Ascending aorta (tissue), 2 donors: ENCODE measurements around the gene CNN2. TPM values are rescaled to one million over a fixed set of nuclear protein-coding genes. Genes with fewer than 3 reads are reported as not detected.

Source experiments
- DNase-seq, 2 donors: peaks; one replicate each; pipeline ENCODE4 v3.0.0-alpha.2; 2019; ENCODE audit warnings: low spot score in 2 of 2
- H3K27ac ChIP-seq, 2 donors: fragments of 200-600 bp; sonication (generic); one replicate each; pipeline ENCODE4 v1.5.1; 2016 to 2017; ENCODE audit warnings: mild to moderate bottlenecking in 1 of 2
- H3K27me3 ChIP-seq: fragments of 200-600 bp; sonication (generic); one replicate; pipeline ENCODE4 v1.5.1; 2017
- H3K36me3 ChIP-seq, 2 donors: fragments of 200-600 bp; sonication (generic); one replicate each; pipeline ENCODE4 v1.5.1; 2016
- H3K4me1 ChIP-seq, 2 donors: fragments of 200-600 bp; sonication (generic); one replicate each; pipeline ENCODE4 v1.5.1; 2016 to 2017; ENCODE audit warnings: mild to moderate bottlenecking in 1 of 2
- H3K4me3 ChIP-seq, 2 donors: fragments of 200-600 bp; sonication (generic); one replicate each; pipeline ENCODE4 v1.5.1; 2016 to 2017; ENCODE audit warnings: mild to moderate bottlenecking in 1 of 2
- H3K9me3 ChIP-seq, 2 donors: fragments of 200-600 bp; sonication (generic); one replicate each; pipeline ENCODE4 v1.5.1; 2016
- intact Hi-C: fragments of 100-400 bp; cut with DNase I; formaldehyde crosslinking; loops from one replicate; pipeline ENCODE4 v1.15.1; 2023
- total RNA-seq: library from RNA; depleted of rRNA; stranded (reverse); fragments of >200 nt; gene quantifications from one replicate; pipeline ENCODE4 v1.1.0, GENCODE V29; 2016
- TF ChIP-seq, protein P1 (sequence below), 3 experiments: fragments of 200-600 bp in 2 of 3; fragments of 450-650 bp in 1 of 3; sonication (generic) in 2 of 3; IDR thresholded peaks; one replicate each; pipeline ENCODE4 v1.5.1; 2016 to 2019; ENCODE audit warnings: antibody characterized with exemption in 3 of 3, mild to moderate bottlenecking in 1 of 3, moderate library complexity in 1 of 3

The CNN2 gene
- 79.1 TPM for total RNA-seq

GRCh38 chr19:1025960-1026782 lies at the start of gene CNN2:
TSS of gene CNN2 (plus strand) at chr19:1026608. CDS start at chr19:1026662, 54 bp downstream.
- TF ChIP-seq, protein P1, sequence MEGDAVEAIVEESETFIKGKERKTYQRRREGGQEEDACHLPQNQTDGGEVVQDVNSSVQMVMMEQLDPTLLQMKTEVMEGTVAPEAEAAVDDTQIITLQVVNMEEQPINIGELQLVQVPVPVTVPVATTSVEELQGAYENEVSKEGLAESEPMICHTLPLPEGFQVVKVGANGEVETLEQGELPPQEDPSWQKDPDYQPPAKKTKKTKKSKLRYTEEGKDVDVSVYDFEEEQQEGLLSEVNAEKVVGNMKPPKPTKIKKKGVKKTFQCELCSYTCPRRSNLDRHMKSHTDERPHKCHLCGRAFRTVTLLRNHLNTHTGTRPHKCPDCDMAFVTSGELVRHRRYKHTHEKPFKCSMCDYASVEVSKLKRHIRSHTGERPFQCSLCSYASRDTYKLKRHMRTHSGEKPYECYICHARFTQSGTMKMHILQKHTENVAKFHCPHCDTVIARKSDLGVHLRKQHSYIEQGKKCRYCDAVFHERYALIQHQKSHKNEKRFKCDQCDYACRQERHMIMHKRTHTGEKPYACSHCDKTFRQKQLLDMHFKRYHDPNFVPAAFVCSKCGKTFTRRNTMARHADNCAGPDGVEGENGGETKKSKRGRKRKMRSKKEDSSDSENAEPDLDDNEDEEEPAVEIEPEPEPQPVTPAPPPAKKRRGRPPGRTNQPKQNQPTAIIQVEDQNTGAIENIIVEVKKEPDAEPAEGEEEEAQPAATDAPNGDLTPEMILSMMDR (IDR thresholded peaks at IDR 0.05) = no peak
- peaks cover 21 to 34% of the 10 kb centered on the region in 2 donors for H3K4me1 ChIP-seq
- DNase-seq = peak in 1 of 2 donors; percentile 90
- peaks cover 13 to 16% of the 10 kb centered on the region in 2 donors for H3K36me3 ChIP-seq
- H3K27me3 ChIP-seq = no peaks in the 10 kb centered on the region
- peak within 1 kb of the TSS; percentile 95 to 97 for H3K4me3 ChIP-seq
- H3K9me3 ChIP-seq = no peaks in the 10 kb centered on the region
- H3K27ac ChIP-seq = peak within 1 kb of the TSS; percentile 99 to 100
- intact Hi-C loops = loop anchor here (2.0 to 5.0 kb wide), 4 partner anchors 15 to 243 kb away; partner anchors contain the start of genes ABCA7, ATP5F1D, CIRBP and POLR2E

DNA sequence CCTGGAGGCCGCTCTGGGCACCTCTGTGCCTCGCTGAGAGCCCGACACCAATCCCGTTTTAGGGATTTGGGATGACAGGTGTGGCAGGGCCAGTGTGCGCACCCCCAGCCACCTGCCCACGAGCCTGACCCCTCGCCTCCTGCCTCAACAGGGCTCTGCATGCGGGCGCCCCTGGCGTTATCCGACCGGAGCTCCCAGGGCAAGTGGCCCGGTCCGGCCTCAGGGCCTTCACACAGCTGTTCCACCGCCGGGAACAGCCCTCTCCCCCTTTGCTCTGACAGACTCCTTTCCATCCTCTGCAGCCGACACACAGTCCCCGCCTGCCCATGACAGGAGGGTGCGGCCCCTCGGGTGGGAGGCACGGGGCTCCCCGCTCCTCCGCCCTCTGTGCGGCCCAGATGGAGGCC lies 49.3 kb upstream of the CNN2 start:
- H3K4me1 ChIP-seq = no peaks in the 10 kb centered on the region
- no peaks in the 10 kb centered on the region for H3K9me3 ChIP-seq
- DNase-seq = no peak
- intact Hi-C loops = no loop called here
- TF ChIP-seq, protein P1 (IDR thresholded peaks at IDR 0.05) = no peak
- peaks cover 0 to 3% of the 10 kb centered on the region in 2 donors for H3K36me3 ChIP-seq
- H3K27me3 ChIP-seq = no peaks in the 10 kb centered on the region
- H3K4me3 ChIP-seq = no peak overlapping the region
- H3K27ac ChIP-seq = no peak overlapping the region

- H3K27ac ChIP-seq = no peak overlapping the region
- H3K9me3 ChIP-seq = no peaks in the 10 kb centered on the region
- no peak overlapping the region for H3K4me3 ChIP-seq
- no peaks in the 10 kb centered on the region for H3K36me3 ChIP-seq
- no peaks in the 10 kb centered on the region for H3K27me3 ChIP-seq
- peaks cover 9 to 12% of the 10 kb centered on the region in 2 donors for H3K4me1 ChIP-seq
- DNase-seq = no peak
- TF ChIP-seq, protein P1 (IDR thresholded peaks at IDR 0.05) = no peak
- intact Hi-C loops = no loop called here
These were observed 47.1 kb upstream of the CNN2 start for GRCh38 chr19:979318-979741.

GRCh38 chr19:980133-980998 lies 46.0 kb upstream of the CNN2 start:
- intact Hi-C loops = loop anchor here (5.0 to 10.0 kb wide), 3 partner anchors 38 to 306 kb away; partner anchors contain the start of gene FSTL3
- Histone ChIP-seq H3K4me3 (no peak overlapping the region), H3K36me3 (no peaks in the 10 kb centered on the region), H3K4me1 (peaks cover 12 to 18% of the 10 kb centered on the region in 2 donors), H3K9me3 (no peaks in the 10 kb centered on the region), H3K27me3 (no peaks in the 10 kb centered on the region), H3K27ac (no peak overlapping the region)
- TF ChIP-seq, protein P1 (IDR thresholded peaks at IDR 0.05) = no peak
- no peak for DNase-seq

DNA sequence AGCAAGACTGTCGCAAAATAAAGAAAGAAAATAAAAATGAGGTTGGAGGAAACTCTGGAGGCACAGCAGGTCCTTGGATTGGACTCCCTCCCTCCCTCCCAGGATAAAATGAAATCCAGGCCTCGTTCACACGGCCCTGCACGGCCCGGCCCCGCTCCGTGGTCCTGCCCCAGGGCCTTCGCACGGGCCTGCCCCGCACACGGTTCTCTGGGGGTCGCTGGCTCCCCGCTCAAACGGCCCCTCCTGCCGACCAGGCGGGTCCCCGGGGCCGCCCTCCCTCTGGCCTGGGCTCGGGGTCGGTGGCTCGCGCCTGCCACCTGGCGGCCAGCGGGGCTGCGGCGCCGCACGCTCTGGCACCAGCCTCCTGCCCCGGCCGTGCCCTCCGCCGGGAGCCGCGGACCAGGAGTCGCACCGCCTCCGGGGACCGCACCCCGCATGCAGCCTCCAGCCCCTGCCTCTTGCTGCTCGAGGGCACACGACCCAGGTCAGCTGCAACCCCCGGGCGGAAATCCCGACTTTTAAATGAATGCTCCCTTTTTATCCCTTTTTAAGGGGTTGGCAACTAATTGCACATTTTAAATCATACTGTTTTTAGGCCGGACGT lies 43.7 kb upstream of the CNN2 start:
- no peaks in the 10 kb centered on the region for H3K9me3 ChIP-seq
- H3K4me3 ChIP-seq = peak overlapping the region; percentile 31 to 53
- intact Hi-C loops = loop anchor here (1.0 to 10.0 kb wide), 4 partner anchors 40 to 308 kb away; partner anchors contain the start of gene FSTL3
- H3K4me1 ChIP-seq = peaks cover 12 to 18% of the 10 kb centered on the region in 2 donors
- no peaks in the 10 kb centered on the region for H3K27me3 ChIP-seq
- H3K36me3 ChIP-seq = peaks cover 7 to 16% of the 10 kb centered on the region in 2 donors
- TF ChIP-seq, protein P1 (IDR thresholded peaks at IDR 0.05) = peak; percentile 44 to 99 (median 74)
- peak in 1 of 2 donors; percentile 81 for DNase-seq
- H3K27ac ChIP-seq = peak overlapping the region; percentile 26 to 84
